GM12875 (cell line): ENCODE measurements around the gene CCM2L.

ENCODE experiments used
- H3K4me3 ChIP-seq: one replicate; pipeline ENCODE4 v1.5.1; 2011; ENCODE audit warnings: low read depth, low read length, control low read depth
- TF ChIP-seq, protein P1 (sequence below): IDR thresholded peaks from 2 replicates; pipeline ENCODE4 v1.5.1; 2011; ENCODE audit warnings: low read depth, mild to moderate bottlenecking, control low read depth, inconsistent platforms, low read length, moderate library complexity, borderline replicate concordance; ENCODE audit not compliant: insufficient read depth

Gene CCM2L

GRCh38 chr20:32050851-32051556 lies 40.8 kb downstream of the CCM2L start:
- H3K4me3 ChIP-seq = peak overlapping the region; percentile 77
- TF ChIP-seq, protein P1, sequence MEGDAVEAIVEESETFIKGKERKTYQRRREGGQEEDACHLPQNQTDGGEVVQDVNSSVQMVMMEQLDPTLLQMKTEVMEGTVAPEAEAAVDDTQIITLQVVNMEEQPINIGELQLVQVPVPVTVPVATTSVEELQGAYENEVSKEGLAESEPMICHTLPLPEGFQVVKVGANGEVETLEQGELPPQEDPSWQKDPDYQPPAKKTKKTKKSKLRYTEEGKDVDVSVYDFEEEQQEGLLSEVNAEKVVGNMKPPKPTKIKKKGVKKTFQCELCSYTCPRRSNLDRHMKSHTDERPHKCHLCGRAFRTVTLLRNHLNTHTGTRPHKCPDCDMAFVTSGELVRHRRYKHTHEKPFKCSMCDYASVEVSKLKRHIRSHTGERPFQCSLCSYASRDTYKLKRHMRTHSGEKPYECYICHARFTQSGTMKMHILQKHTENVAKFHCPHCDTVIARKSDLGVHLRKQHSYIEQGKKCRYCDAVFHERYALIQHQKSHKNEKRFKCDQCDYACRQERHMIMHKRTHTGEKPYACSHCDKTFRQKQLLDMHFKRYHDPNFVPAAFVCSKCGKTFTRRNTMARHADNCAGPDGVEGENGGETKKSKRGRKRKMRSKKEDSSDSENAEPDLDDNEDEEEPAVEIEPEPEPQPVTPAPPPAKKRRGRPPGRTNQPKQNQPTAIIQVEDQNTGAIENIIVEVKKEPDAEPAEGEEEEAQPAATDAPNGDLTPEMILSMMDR = no peak

GRCh38 chr20:32051720-32052089 lies 41.5 kb downstream of the CCM2L start:
- TF ChIP-seq, protein P1 = no peak
- H3K4me3 ChIP-seq = peak overlapping the region; percentile 77

DNA sequence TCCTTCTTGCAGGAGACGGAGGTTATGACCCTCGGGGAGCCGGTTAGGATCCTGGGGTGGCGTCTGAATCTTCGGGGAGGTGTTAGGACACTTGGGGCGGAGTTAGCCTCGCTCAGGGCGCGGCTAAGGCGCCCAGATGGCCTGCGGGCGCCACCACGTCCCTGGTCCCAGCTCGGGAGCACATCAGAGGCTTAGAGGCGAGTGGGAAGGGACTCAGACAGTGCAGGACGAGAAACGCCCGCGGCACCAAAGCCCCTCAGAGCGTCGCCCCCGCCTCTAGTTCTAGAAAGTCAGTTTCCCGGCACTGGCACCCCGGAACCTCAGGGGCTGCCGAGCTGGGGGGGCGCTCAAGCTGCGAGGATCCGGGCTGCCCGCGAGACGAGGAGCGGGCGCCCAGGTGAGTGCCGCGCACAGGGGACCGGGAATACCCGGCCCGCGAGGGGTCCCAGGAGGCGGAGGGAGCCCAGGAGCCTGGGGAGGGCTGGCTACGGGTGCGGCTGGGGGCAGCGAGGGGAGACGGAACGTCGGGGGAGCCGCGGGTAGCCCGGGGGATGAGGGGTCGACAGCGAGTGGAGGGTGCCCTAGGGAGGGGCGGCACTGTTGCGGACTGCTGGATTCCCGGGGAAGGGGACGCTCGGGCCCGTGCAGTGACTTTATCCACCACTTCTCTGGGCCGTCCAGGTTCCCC lies 42.0 kb downstream of the CCM2L start, which contains the start of gene HCK:
Gene HCK, plus strand, starts transcription at position 153 of the 688 bp plus-strand sequence.
- TF ChIP-seq, protein P1 = 0 out of 2 replicates have a peak, but pooled peaks have one; percentile 7
- peak within 1 kb of the TSS; percentile 77 for H3K4me3 ChIP-seq

GRCh38 chr20:32052778-32053362 lies 42.6 kb downstream of the CCM2L start:
- peak overlapping the region; percentile 77 for H3K4me3 ChIP-seq

GRCh38 chr20:32053648-32054047 lies 43.4 kb downstream of the CCM2L start:
- peak overlapping the region; percentile 1 for H3K4me3 ChIP-seq
- TF ChIP-seq, protein P1 = no peak

More at GRCh38 chr20:32052778-32053362, 42.6 kb downstream of the CCM2L start:
- TF ChIP-seq, protein P1 = no peak

DNA sequence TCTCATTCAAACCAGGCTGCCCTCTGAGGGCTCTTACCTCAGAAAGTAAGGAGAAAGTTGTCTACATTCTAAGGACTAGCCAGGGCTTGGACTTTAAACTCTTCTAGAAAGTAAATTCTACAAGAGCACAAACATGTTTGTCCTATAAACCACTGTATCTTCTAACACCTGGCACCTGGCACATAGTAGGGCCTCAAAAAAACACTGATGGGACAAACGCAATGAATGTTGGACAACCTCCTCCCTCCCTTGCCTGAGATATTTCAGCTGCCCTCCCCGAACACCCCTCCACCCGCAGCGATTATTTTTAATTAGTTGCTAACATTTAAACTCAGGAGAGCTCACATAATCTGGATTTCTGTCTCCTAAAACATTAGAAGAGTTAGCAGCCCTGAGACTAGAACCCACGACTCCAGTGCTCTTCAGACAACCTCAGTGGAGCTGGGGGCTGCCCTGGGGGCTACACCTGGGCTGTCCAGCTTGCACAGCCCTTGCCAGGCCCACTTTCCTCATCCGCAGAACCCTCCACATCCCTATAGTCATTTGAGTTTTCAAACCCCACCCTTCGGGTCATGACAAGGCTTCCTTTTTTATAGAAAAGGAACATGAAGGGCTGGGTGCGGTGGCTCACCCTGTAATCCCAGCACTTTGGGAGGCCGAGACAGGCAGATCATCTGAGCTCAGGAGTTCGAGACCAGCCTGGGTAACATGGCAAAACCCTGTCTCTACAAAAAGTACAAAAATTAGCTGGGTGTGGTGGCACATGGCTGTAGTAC lies 46.7 kb downstream of the CCM2L start:
- H3K4me3 ChIP-seq = no peak overlapping the region
- TF ChIP-seq, protein P1 = no peak
